K562 (cell line): Measurements from ENCODE around the gene CACNA2D2. TPM values are rescaled to one million over a fixed set of nuclear protein-coding genes. Genes with fewer than 3 reads are reported as not detected.

Source experiments
- ATAC-seq: fragments of 200-7000 bp; cut with Tn5 transposase; 3 replicates; pipeline ENCODE4 v1.9.1; 2020; ENCODE audit warnings: moderate library complexity
- BruUV-seq: library from RNA; stranded (reverse); fragments of 400-500 nt; replicated peaks from 2 replicates; lab custom pipeline; 2021; lab: Mats Ljungman, UMichigan
- CTCF ChIA-PET: fragments of 300-600 bp; formaldehyde crosslinking; extraction: SDS; loops from one replicate; lab custom pipeline; 2021; ENCODE audit warnings: low intra/inter-chr PET ratio; lab: Yijun Ruan, JAX
- POLR2A ChIA-PET: fragments of 300-600, 350-650 bp; sonication (Branson Sonifier 250); formaldehyde crosslinking; extraction: SDS; loops from one replicate; lab custom pipeline; 2021; ENCODE audit warnings: antibody characterized with exemption, inconsistent platforms; lab: Yijun Ruan, JAX
- DNase-seq, 4 experiments: peaks; one replicate each; pipeline versions ENCODE4 v3.0.0 to v3.0.0-alpha.2; 2011 to 2018; ENCODE audit warnings: low spot score in 3 of 4, mixed read lengths in 3 of 4; ENCODE audit errors: extremely low read depth in 1 of 4
- FAIRE-seq: peaks from 2 replicates; lab custom pipeline; 2011; peaks lifted over from hg19 to GRCh38; lab: Jason Lieb, UNC
- H2AFZ ChIP-seq: 2 replicates; pipeline ENCODE4 v1.6.0; 2011; ENCODE audit warnings: low read depth, low read length, control low read depth, inconsistent platforms
- H3K27ac ChIP-seq: fragments of 200-600 bp; 3 replicates; pipeline ENCODE4 v1.8.0; 2011; ENCODE audit warnings: low read depth, mild to moderate bottlenecking, control low read depth, inconsistent platforms, low read length, moderate library complexity, mixed read lengths; ENCODE audit errors: extremely low read depth
- H3K27me3 ChIP-seq, 2 experiments: fragments of 300-600 bp in 1 of 2; 2 replicates in 1 of 2; 3 replicates in 1 of 2; pipeline versions ENCODE4 v1.6.0 to v1.8.0; 2011; ENCODE audit warnings: inconsistent platforms in 2 of 2, low read length in 2 of 2, mild to moderate bottlenecking in 1 of 2, mixed read lengths in 1 of 2, moderate library complexity in 1 of 2; ENCODE audit not compliant: control insufficient read depth in 2 of 2, insufficient read depth in 2 of 2
- H3K36me3 ChIP-seq: fragments of 300-600 bp; 3 replicates; pipeline ENCODE4 v1.8.0; 2011; ENCODE audit warnings: mild to moderate bottlenecking, low read length, inconsistent platforms; ENCODE audit not compliant: control insufficient read depth, insufficient read depth
- H3K4me1 ChIP-seq, 2 experiments: fragments of 200-600 bp in 1 of 2; replicated peaks in 1 of 2; 2 replicates in 1 of 2; 3 replicates in 1 of 2; pipeline versions ENCODE4 v1.5.1 to v1.8.0; 2011; ENCODE audit warnings: inconsistent platforms in 2 of 2, low read length in 2 of 2, mild to moderate bottlenecking in 1 of 2, mixed read lengths in 1 of 2, moderate library complexity in 1 of 2; ENCODE audit not compliant: control insufficient read depth in 2 of 2, insufficient read depth in 2 of 2
- H3K4me2 ChIP-seq: 2 replicates; pipeline ENCODE4 v1.6.1; 2011; ENCODE audit warnings: low read length, control low read depth, inconsistent platforms, mixed read lengths; ENCODE audit not compliant: insufficient read depth
- H3K4me3 ChIP-seq: fragments of 200-600 bp; sonication (generic), shearing (Covaris generic); 2 replicates; pipeline ENCODE4 v1.5.1; 2016; ENCODE audit warnings: control low read depth, inconsistent platforms
- H3K79me2 ChIP-seq: fragments of 200-600 bp; 3 replicates; pipeline ENCODE4 v1.8.0; 2011; ENCODE audit warnings: low read length, inconsistent platforms; ENCODE audit not compliant: control insufficient read depth, insufficient read depth
- H3K9ac ChIP-seq, 2 experiments: 2 replicates each; pipeline versions ENCODE4 v1.6.0 to v1.6.1; 2011; ENCODE audit warnings: low read depth in 2 of 2, low read length in 2 of 2, control low read depth in 1 of 2, inconsistent platforms in 1 of 2, mild to moderate bottlenecking in 1 of 2, mixed read lengths in 1 of 2; ENCODE audit not compliant: insufficient read depth in 1 of 2
- H3K9me1 ChIP-seq: one replicate; pipeline ENCODE4 v1.6.0; 2011; ENCODE audit warnings: inconsistent platforms, mild to moderate bottlenecking, low read length, moderate library complexity; ENCODE audit not compliant: control insufficient read depth, insufficient read depth
- H3K9me3 ChIP-seq: replicated peaks from 2 replicates; pipeline ENCODE4 v1.5.1; 2011; ENCODE audit warnings: low read depth, low read length, inconsistent platforms; ENCODE audit not compliant: control insufficient read depth, insufficient read depth
- H4K20me1 ChIP-seq: replicated peaks from 2 replicates; pipeline ENCODE4 v1.6.1; 2011; ENCODE audit warnings: low read length, inconsistent platforms, mixed read lengths; ENCODE audit not compliant: control insufficient read depth, insufficient read depth
- HNRNPH1 ChIP-seq: fragments of 200-400 bp; formaldehyde crosslinking; optimal IDR thresholded peaks from 2 replicates; pipeline ENCODE3; 2017; ENCODE audit warnings: low read depth, mild to moderate bottlenecking, low read length, moderate library complexity
- NRF1 ChIP-seq, 2 experiments: fragments of 450-650 bp; IDR thresholded peaks in 1 of 2; conservative IDR thresholded peaks in 1 of 2; 2 replicates each; pipeline ENCODE4 v1.6.1; 2014; ENCODE audit warnings: mild to moderate bottlenecking in 2 of 2
- WGBS: fragments of 100-300 bp; shearing (Covaris generic); methylation state at CpG from one replicate; pipeline ENCODE4 v1.1.6; 2016; ENCODE audit warnings: low coverage, mixed read lengths; ENCODE audit not compliant: insufficient coverage; ENCODE audit errors: missing lambda C conversion rate; 5-methylcytosine and 5-hydroxymethylcytosine counted together
- in situ Hi-C: fragments of 300-500 bp; cut with MboI; formaldehyde crosslinking; loops from 4 replicates; pipeline ENCODE4 v1.15.0; 2018; ENCODE audit warnings: inconsistent platforms, mixed read lengths
- intact Hi-C: fragments of 100-400 bp; cut with micrococcal nuclease; formaldehyde crosslinking; loops from 2 replicates; pipeline ENCODE4 v1.14.2; 2022
- polyA plus RNA-seq, 8 experiments: library from polyadenylated mRNA; depleted of rRNA in 4 of 8; stranded (reverse) in 5 of 8; unstranded in 3 of 8; fragments of >200 nt; fragmentation: Nextera tagmentation in 2 of 8; fragmentation: Illumina TruSeq in 1 of 8; extraction: Ambion mirVana in 2 of 8; extraction: Trizol in 1 of 8; gene quantifications; 2 replicates each; pipeline versions ENCODE4 v1.2.1 to v1.2.3, GENCODE V29; 2011 to 2014; ENCODE audit warnings: inconsistent platforms in 1 of 8, missing spikeins in 1 of 8
- total RNA-seq, 7 experiments: library from RNA; depleted of rRNA in 6 of 7; stranded (reverse); fragments of >200 nt in 6 of 7; fragmentation: Illumina TruSeq in 2 of 7; extraction: Trizol in 2 of 7; gene quantifications; 2 replicates each; pipeline versions ENCODE4 v1.2.1 to v1.2.3, GENCODE V29; 2011 to 2021; ENCODE audit warnings: low replicate concordance in 1 of 7
- TF ChIP-seq, protein P1 (sequence below): fragments of 250-450 bp; sonication (Bioruptor Pico); IDR thresholded peaks from 2 replicates; pipeline ENCODE4 v1.9.0; 2021; ENCODE audit warnings: mild to moderate bottlenecking

CACNA2D2 gene
- total and polyA plus RNA-seq, 9 of the 15 experiments (the other 6 are each of a cell fraction or from before 2014, with no cell fraction given): 0.11 to 0.58 (median 0.36) TPM; not detected in 2

GRCh38 chr3:50453907-50454306, 49.5 kb downstream of the CACNA2D2 start:
- 3% methylated on average over 6 of the region's 13 CpGs for WGBS
- TF ChIP-seq, protein P1, sequence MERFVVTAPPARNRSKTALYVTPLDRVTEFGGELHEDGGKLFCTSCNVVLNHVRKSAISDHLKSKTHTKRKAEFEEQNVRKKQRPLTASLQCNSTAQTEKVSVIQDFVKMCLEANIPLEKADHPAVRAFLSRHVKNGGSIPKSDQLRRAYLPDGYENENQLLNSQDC (CRISPR knock-in tag): no peak
- H3K9ac ChIP-seq: no peak overlapping the region
- no peak for FAIRE-seq
- H3K79me2 ChIP-seq: no peaks in the 10 kb centered on the region
- peaks cover 0 to 9% of the 10 kb centered on the region in 2 experiments; a peak in 2 of 5 replicates for H3K4me1 ChIP-seq
- no peaks in the 10 kb centered on the region for H3K9me1 ChIP-seq
- no peaks in the 10 kb centered on the region for H4K20me1 ChIP-seq
- peak in 3 of 4 experiments; percentile 35 to 46 (median 46) for DNase-seq
- H3K36me3 ChIP-seq: no peaks in the 10 kb centered on the region
- peaks cover 6 to 38% of the 10 kb centered on the region in 2 experiments; a peak in 2 of 5 replicates for H3K27me3 ChIP-seq
- CTCF ChIA-PET: no interaction called here
- no peaks in the 10 kb centered on the region for H3K9me3 ChIP-seq
- H3K4me3 ChIP-seq: no peak overlapping the region
- intact Hi-C loops (no loop called here), in situ Hi-C loops (no loop called here)
- H3K27ac ChIP-seq: no peak overlapping the region
- POLR2A ChIA-PET: no interaction called here
- no peak overlapping the region for H2AFZ ChIP-seq
- ATAC-seq: 0 out of 3 replicates have a peak, but pooled peaks have one; percentile 42
- no TSS peak for BruUV-seq
- no peak overlapping the region for H3K4me2 ChIP-seq

DNA sequence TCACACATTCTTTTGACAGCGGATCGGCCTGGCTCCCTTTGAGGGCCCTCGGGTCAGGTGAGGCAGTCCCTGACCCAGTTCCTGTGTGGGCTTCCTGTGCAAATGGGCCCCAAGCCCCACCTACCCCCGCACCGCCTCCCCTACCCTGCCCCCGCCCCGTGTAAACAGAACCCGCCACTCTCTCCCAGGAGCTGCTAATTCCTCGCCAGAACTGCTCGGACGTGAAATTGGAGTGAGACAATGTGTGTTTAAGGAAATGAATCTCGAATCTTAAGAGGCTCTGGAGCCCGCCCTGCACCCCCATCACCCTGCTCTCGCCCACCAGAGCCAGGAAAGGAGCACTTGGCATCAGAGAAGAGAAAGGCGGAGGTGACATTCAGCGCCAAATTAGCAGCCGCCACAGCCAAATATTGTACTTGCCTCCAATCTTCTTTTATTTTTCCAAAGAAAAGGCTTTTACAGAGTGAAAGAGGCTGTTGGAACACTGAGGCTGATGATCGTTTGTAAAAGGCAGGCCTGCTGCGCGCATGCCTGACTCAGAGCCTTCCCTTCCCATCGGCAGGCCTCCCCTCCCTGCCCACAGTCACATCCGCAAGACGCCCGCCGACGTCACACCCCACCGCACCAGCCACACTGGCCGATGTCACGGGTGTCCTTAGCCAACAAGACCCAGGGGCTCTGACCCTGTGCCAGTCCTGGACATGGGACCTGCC, 53.1 kb downstream of the CACNA2D2 start:
- Histone ChIP-seq H3K4me1 (peaks cover 0 to 9% of the 10 kb centered on the region in 2 experiments; a peak in 2 of 5 replicates), H4K20me1 (peaks cover 3% of the 10 kb centered on the region; the same call in 1 of the 2 replicates), H3K79me2 (no peaks in the 10 kb centered on the region), H3K27me3 (peaks cover 0 to 31% of the 10 kb centered on the region in 2 experiments; a peak in 2 of 5 replicates), H3K9me1 (no peaks in the 10 kb centered on the region), H3K27ac (no peak overlapping the region), H3K4me2 (no peak overlapping the region), H3K36me3 (no peaks in the 10 kb centered on the region), H3K9me3 (no peaks in the 10 kb centered on the region), H3K9ac (no peak overlapping the region), H2AFZ (no peak overlapping the region), H3K4me3 (no peak overlapping the region)
- TF ChIP-seq NRF1 (conservative IDR thresholded peaks at IDR 0.05 in 1 of 2, IDR thresholded peaks at IDR 0.05 in 1 of 2): peak; percentile 59 to 67; a peak in 3 of 4 replicates
- TF ChIP-seq HNRNPH1: no peak
- peak in 1 of 4 experiments; percentile 20 for DNase-seq
- 26% methylated on average over 19 of the region's 29 CpGs for WGBS
- no peak for ATAC-seq
- ChIA-PET POLR2A (no interaction called here), CTCF (no interaction called here)
- intact Hi-C loops (no loop called here), in situ Hi-C loops (no loop called here)
- FAIRE-seq: no peak
- BruUV-seq: no TSS peak
